Fibroblast of lung (primary cell): ENCODE data around the gene MOCS2. TPM values are rescaled to one million over a fixed set of nuclear protein-coding genes. Genes with fewer than 3 reads are reported as not detected.

Experiments
- DNase-seq, 2 donors: peaks; one replicate each; pipeline versions ENCODE4 v3.0.0 to v3.0.0-alpha.2; 2010; ENCODE audit warnings: low read depth in 2 of 2
- H2AFZ ChIP-seq: 2 replicates; pipeline ENCODE4 v1.5.1; 2012; ENCODE audit warnings: low read length, control low read depth, inconsistent platforms
- H3K27ac ChIP-seq: 2 replicates; pipeline ENCODE4 v1.5.1; 2011; ENCODE audit warnings: low read length, control low read depth; ENCODE audit not compliant: insufficient read depth
- H3K27me3 ChIP-seq: 2 replicates; pipeline ENCODE4 v1.5.1; 2011; ENCODE audit warnings: mild to moderate bottlenecking, low read length; ENCODE audit not compliant: control insufficient read depth, insufficient read depth
- H3K36me3 ChIP-seq: 2 replicates; pipeline ENCODE4 v1.5.1; 2011; ENCODE audit warnings: low read length; ENCODE audit not compliant: control insufficient read depth, insufficient read depth
- H3K4me1 ChIP-seq: 2 replicates; pipeline ENCODE4 v1.5.1; 2011; ENCODE audit warnings: low read length; ENCODE audit not compliant: control insufficient read depth, insufficient read depth; ENCODE audit errors: extremely low read depth
- H3K4me2 ChIP-seq: 2 replicates; pipeline ENCODE4 v1.5.1; 2011; ENCODE audit warnings: low read length, control low read depth; ENCODE audit not compliant: insufficient read depth; ENCODE audit errors: extremely low read depth
- H3K4me3 ChIP-seq, 4 experiments: fragments of 200-600 bp in 1 of 4; sonication (generic) in 1 of 4; replicated peaks in 1 of 4; 2 replicates each; pipeline ENCODE4 v1.5.1; 2011 to 2016; ENCODE audit warnings: low read length in 4 of 4, low read depth in 3 of 4, mild to moderate bottlenecking in 3 of 4, control low read depth in 2 of 4, inconsistent platforms in 1 of 4, mixed read lengths in 1 of 4; ENCODE audit not compliant: insufficient read depth in 1 of 4; ENCODE audit errors: control extremely low read depth in 1 of 4
- H3K79me2 ChIP-seq: 2 replicates; pipeline ENCODE4 v1.5.1; 2012; ENCODE audit warnings: mild to moderate bottlenecking, low read length, inconsistent platforms; ENCODE audit not compliant: control insufficient read depth, insufficient read depth
- H3K9ac ChIP-seq: 2 replicates; pipeline ENCODE4 v1.5.1; 2011; ENCODE audit warnings: mild to moderate bottlenecking, low read length, control low read depth; ENCODE audit not compliant: insufficient read depth
- H3K9me3 ChIP-seq: 2 replicates; pipeline ENCODE4 v1.5.1; 2012; ENCODE audit warnings: low read depth, low read length; ENCODE audit not compliant: control insufficient read depth, insufficient read depth
- H4K20me1 ChIP-seq: 2 replicates; pipeline ENCODE4 v1.5.1; 2011; ENCODE audit warnings: low read length; ENCODE audit not compliant: control insufficient read depth, insufficient read depth; ENCODE audit errors: extremely low read depth
- CTCF ChIP-seq, 2 donors: IDR thresholded peaks in 1 of 2; conservative IDR thresholded peaks in 1 of 2; 1 replicate in 1 of 2; 2 replicates in 1 of 2; pipeline ENCODE4 v1.5.1; 2011 to 2012; ENCODE audit warnings: low read length in 2 of 2, control low read depth in 1 of 2, inconsistent platforms in 1 of 2, low read depth in 1 of 2, mild to moderate bottlenecking in 1 of 2
- EZH2 ChIP-seq: IDR thresholded peaks from 2 replicates; pipeline ENCODE4 v1.5.1; 2012; ENCODE audit warnings: low read length, control low read depth, mild to moderate bottlenecking; ENCODE audit errors: missing control alignments
- polyA plus RNA-seq, 2 donors: library from polyadenylated mRNA; depleted of rRNA in 1 of 2; stranded (reverse) in 1 of 2; unstranded in 1 of 2; fragments of >200 nt; gene quantifications; 2 replicates each; pipeline ENCODE4 v1.2.1, GENCODE V29; 2011 to 2012; ENCODE audit warnings: missing spikeins in 1 of 2
- total RNA-seq: library from RNA; depleted of rRNA; stranded (reverse); fragments of >200 nt; gene quantifications from 2 replicates; pipeline ENCODE4 v1.2.1, GENCODE V29; 2014

MOCS2 gene
- total and polyA plus RNA-seq, 2 donors (not counting 1 experiment from before 2014, with no cell fraction given) = 44.4 to 122 TPM

DNA sequence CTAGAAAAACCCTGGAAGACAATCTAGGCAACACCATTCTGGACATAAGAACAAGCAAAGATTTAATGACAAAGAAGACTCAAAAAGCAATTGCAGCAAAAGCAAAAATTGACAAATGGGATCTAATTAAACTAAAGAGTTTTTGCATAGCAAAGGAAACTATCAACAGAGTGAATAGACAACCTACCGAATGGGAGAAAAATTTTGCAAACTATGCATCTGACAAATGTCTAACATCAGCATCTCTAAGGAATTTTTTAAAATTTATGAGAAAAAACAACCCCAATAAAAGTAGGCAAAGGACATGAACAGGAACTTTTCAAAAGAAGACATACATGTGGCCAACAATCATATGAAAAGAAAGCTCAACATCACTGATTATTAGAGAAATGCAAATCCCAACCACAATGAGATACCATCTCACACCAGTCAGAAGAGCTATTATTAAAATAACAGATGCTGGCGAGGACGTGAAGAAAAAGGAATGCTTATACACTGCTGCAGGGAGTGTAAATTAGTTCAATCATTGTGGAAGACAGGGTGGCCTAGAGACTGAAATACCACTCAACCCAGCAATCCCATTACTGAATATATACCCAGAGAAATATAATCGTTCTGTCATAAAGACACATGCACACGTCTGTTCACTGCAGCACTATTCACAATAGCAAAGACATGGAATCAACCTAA, 3.8 kb downstream of the MOCS2 start:
- Histone ChIP-seq H3K27me3 (no peaks in the 10 kb centered on the region), H2AFZ (no peak overlapping the region), H3K36me3 (peaks cover 2% of the 10 kb centered on the region), H3K4me1 (peaks cover 4% of the 10 kb centered on the region), H4K20me1 (no peaks in the 10 kb centered on the region), H3K9me3 (no peaks in the 10 kb centered on the region), H3K79me2 (peaks cover 11% of the 10 kb centered on the region), H3K27ac (no peak overlapping the region), H3K9ac (no peak overlapping the region), H3K4me3 (no peak overlapping the region), H3K4me2 (no peak overlapping the region)
- DNase-seq = no peak
- no peak for TF ChIP-seq EZH2
- TF ChIP-seq CTCF (conservative IDR thresholded peaks at IDR 0.05 in 1 of 2, IDR thresholded peaks at IDR 0.05 in 1 of 2; ENCODE audit: low read depth in 1 of 2, low read length in 2 of 2) = no peak

DNA sequence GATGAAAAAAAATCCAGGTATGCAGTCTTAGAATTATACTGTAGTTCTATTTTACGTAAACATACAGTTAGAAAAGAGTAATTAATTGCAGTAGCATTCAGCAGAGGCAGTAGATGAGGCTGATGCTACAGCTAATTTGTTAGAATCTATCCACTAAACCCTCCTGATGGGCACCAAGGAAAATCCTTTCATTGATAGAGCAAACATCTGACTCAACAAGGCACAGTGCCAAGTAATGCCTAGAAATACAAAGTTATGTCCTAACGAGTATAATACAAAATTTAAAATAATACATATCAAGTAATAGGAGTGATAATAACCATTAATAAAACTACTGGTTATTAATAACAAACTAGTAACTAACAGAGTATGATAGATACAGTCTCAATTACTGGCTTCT, 9.0 kb downstream of the MOCS2 start:
- H3K36me3 ChIP-seq = peaks cover 6% of the 10 kb centered on the region
- H3K4me2 ChIP-seq = no peak overlapping the region
- no peaks in the 10 kb centered on the region for H3K27me3 ChIP-seq

DNA sequence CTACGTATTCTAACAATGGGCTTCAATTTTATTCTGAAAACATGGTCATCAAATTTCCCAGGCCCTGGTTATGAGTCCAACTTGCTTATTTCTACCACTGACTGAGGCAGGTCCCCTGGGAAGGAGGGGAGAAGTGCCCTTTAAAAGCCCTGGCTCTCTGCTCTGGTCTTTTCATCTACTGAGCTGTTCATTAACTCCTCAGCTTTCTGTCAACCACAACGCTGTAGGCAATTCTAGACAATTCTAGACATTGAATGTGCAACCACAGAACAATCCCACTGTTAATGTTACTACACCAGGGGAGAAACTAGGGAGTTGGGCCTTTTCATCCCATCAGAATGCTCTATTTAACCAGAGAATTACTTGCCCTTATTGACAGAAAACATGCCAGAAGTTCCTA, 10.0 kb downstream of the MOCS2 start:
- Histone ChIP-seq H3K36me3 (peaks cover 9% of the 10 kb centered on the region), H3K4me3 (no peak overlapping the region), H3K4me2 (no peak overlapping the region), H3K9me3 (no peaks in the 10 kb centered on the region), H2AFZ (no peak overlapping the region), H3K27me3 (no peaks in the 10 kb centered on the region), H3K9ac (no peak overlapping the region), H3K27ac (no peak overlapping the region), H4K20me1 (no peaks in the 10 kb centered on the region), H3K4me1 (no peaks in the 10 kb centered on the region), H3K79me2 (no peaks in the 10 kb centered on the region)
- DNase-seq = peak in 1 of 2 donors; percentile 38
- TF ChIP-seq CTCF (conservative IDR thresholded peaks at IDR 0.05 in 1 of 2, IDR thresholded peaks at IDR 0.05 in 1 of 2; ENCODE audit: low read depth in 1 of 2, low read length in 2 of 2) (no peak), EZH2 (no peak)

More for the DNA sequence above, 9.0 kb downstream of the MOCS2 start:
- H2AFZ ChIP-seq = no peak overlapping the region
- TF ChIP-seq CTCF (conservative IDR thresholded peaks at IDR 0.05 in 1 of 2, IDR thresholded peaks at IDR 0.05 in 1 of 2; ENCODE audit: low read depth in 1 of 2, low read length in 2 of 2) (no peak), EZH2 (no peak)
- DNase-seq = peak in 1 of 2 donors; percentile 21
- no peak overlapping the region for H3K27ac ChIP-seq
- no peaks in the 10 kb centered on the region for H3K79me2 ChIP-seq
- no peak overlapping the region for H3K4me3 ChIP-seq
- no peaks in the 10 kb centered on the region for H3K4me1 ChIP-seq
- H3K9me3 ChIP-seq = no peaks in the 10 kb centered on the region
- no peak overlapping the region for H3K9ac ChIP-seq
- no peaks in the 10 kb centered on the region for H4K20me1 ChIP-seq
